GM23248 (cell line): ENCODE measurements around the gene POMT2.

ENCODE experiments used
- EZH2 ChIP-seq: fragments of 200-600 bp; sonication (generic); IDR thresholded peaks from 2 replicates; pipeline ENCODE4 v1.6.1; 2018; ENCODE audit warnings: antibody characterized with exemption, mild to moderate bottlenecking; ENCODE audit not compliant: insufficient read depth, poor library complexity, severe bottlenecking
- EZH2phosphoT487 ChIP-seq: fragments of 200-600 bp; sonication (generic); IDR thresholded peaks from 2 replicates; pipeline ENCODE4 v1.6.1; 2018; ENCODE audit warnings: antibody characterized with exemption, moderate library complexity, mild to moderate bottlenecking, low read depth; ENCODE audit not compliant: insufficient read depth

- TF ChIP-seq EZH2 (no peak), EZH2phosphoT487 (no peak)
These were observed 14.3 kb downstream of the POMT2 start for GRCh38 chr14:77306416-77306815.
